GM13977 (cell line): ENCODE results near the gene SOX5.

Experiments
- DNase-seq: peaks from one replicate; pipeline ENCODE4 v3.0.0; 2012; ENCODE audit warnings: low spot score
- CTCF ChIP-seq: IDR thresholded peaks from 2 replicates; pipeline ENCODE4 v1.5.1; 2012; ENCODE audit warnings: mild to moderate bottlenecking, control low read depth; ENCODE audit not compliant: insufficient read depth; ENCODE audit errors: extremely low read depth, missing control alignments
- in situ Hi-C: fragments of 300-500 bp; cut with MboI; formaldehyde crosslinking; loops from one replicate; pipeline ENCODE4 v1.12.0; 2022; ENCODE audit warnings: low sequenced_read_pairs, low pct_unique_long_range_greater_than_20kb, mixed read lengths, inconsistent platforms; ENCODE audit not compliant: unreplicated experiment

SOX5 gene

GRCh38 chr12:23944067-23944466, 5.4 kb downstream of the SOX5 start:
- TF ChIP-seq CTCF: no peak
- in situ Hi-C loops: no loop called here
- DNase-seq: no peak

GRCh38 chr12:23942841-23943240, 6.6 kb downstream of the SOX5 start:
- DNase-seq: no peak
- in situ Hi-C loops: no loop called here
- no peak for TF ChIP-seq CTCF

GRCh38 chr12:23941780-23942179, 7.7 kb downstream of the SOX5 start:
- in situ Hi-C loops: no loop called here
- TF ChIP-seq CTCF: no peak
- DNase-seq: no peak

GRCh38 chr12:23938422-23938821, 11.0 kb downstream of the SOX5 start:
- TF ChIP-seq CTCF: no peak
- in situ Hi-C loops: no loop called here
- no peak for DNase-seq

GRCh38 chr12:23931176-23931575, 18.3 kb downstream of the SOX5 start:
- in situ Hi-C loops: no loop called here
- no peak for DNase-seq
- no peak for TF ChIP-seq CTCF

- in situ Hi-C loops: no loop called here
- DNase-seq: no peak
- TF ChIP-seq CTCF: no peak
These were observed 18.9 kb downstream of the SOX5 start for GRCh38 chr12:23930599-23930998.

- no peak for TF ChIP-seq CTCF
- in situ Hi-C loops: no loop called here
- no peak for DNase-seq
These were observed 19.6 kb downstream of the SOX5 start for GRCh38 chr12:23929906-23930305.
